Measurements from ENCODE around the gene EXOC3L4. TPM values are rescaled to one million over a fixed set of nuclear protein-coding genes. Genes with fewer than 3 reads are reported as not detected.

Gene EXOC3L4
- polyA plus RNA-seq, 2 of the 4 experiments (the other 2 are of a cell fraction), result 1.5 to 4.3 TPM

DNA sequence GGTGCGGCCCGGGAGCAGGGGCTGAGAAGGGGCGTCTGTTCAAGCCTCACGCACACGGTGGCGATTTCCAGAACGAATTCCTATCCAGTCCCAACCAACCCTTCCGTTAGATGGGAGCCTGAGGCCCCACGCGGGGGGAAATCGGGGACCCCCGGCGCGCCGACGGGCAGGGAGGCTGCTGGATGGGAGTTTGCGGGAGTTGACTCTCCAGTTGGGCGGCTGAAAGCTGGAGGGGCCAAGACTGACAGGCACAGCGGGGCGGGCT, 9.8 kb downstream of the EXOC3L4 start:
- WGBS (ENCODE audit: missing lambda C conversion rate), result 37% methylated on average over 18 of the region's 20 CpGs
- no peak for FAIRE-seq
- TF ChIP-seq RAD21 (conservative IDR thresholded peaks at IDR 0.05 in 1 of 2, IDR thresholded peaks at IDR 0.05 in 1 of 2), result no peak
- TF ChIP-seq BHLHE40 (IDR thresholded peaks at IDR 0.05; ENCODE audit: low read depth, low read length), result no peak
- TF ChIP-seq, protein P1, sequence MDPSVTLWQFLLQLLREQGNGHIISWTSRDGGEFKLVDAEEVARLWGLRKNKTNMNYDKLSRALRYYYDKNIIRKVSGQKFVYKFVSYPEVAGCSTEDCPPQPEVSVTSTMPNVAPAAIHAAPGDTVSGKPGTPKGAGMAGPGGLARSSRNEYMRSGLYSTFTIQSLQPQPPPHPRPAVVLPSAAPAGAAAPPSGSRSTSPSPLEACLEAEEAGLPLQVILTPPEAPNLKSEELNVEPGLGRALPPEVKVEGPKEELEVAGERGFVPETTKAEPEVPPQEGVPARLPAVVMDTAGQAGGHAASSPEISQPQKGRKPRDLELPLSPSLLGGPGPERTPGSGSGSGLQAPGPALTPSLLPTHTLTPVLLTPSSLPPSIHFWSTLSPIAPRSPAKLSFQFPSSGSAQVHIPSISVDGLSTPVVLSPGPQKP (IDR thresholded peaks at IDR 0.05; ENCODE audit: low read depth, low read length), result no peak
- no peak for TF ChIP-seq NR3C1 (IDR thresholded peaks at IDR 0.05)
- TF ChIP-seq, protein P2, sequence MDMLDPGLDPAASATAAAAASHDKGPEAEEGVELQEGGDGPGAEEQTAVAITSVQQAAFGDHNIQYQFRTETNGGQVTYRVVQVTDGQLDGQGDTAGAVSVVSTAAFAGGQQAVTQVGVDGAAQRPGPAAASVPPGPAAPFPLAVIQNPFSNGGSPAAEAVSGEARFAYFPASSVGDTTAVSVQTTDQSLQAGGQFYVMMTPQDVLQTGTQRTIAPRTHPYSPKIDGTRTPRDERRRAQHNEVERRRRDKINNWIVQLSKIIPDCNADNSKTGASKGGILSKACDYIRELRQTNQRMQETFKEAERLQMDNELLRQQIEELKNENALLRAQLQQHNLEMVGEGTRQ (IDR thresholded peaks at IDR 0.05), result no peak
- TF ChIP-seq POLR2A (IDR thresholded peaks at IDR 0.05; ENCODE audit: low read length), result no peak
- TF ChIP-seq RARB (CRISPR knock-in tag; IDR thresholded peaks at IDR 0.05), result no peak
- no peak for TF ChIP-seq PHF8 (IDR thresholded peaks at IDR 0.05; ENCODE audit: borderline replicate concordance, low read depth)
- no peak for TF ChIP-seq FOSL2 (IDR thresholded peaks at IDR 0.05)
- no peak for TF ChIP-seq FOSL2 (CRISPR knock-in tag; IDR thresholded peaks at IDR 0.05)
- TF ChIP-seq, protein P3, sequence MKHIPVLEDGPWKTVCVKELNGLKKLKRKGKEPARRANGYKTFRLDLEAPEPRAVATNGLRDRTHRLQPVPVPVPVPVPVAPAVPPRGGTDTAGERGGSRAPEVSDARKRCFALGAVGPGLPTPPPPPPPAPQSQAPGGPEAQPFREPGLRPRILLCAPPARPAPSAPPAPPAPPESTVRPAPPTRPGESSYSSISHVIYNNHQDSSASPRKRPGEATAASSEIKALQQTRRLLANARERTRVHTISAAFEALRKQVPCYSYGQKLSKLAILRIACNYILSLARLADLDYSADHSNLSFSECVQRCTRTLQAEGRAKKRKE (CRISPR knock-in tag; IDR thresholded peaks at IDR 0.05; ENCODE audit: low read depth), result no peak
- TF ChIP-seq, protein P4, sequence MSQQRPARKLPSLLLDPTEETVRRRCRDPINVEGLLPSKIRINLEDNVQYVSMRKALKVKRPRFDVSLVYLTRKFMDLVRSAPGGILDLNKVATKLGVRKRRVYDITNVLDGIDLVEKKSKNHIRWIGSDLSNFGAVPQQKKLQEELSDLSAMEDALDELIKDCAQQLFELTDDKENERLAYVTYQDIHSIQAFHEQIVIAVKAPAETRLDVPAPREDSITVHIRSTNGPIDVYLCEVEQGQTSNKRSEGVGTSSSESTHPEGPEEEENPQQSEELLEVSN (IDR thresholded peaks at IDR 0.05; ENCODE audit: borderline replicate concordance, low read depth), result no peak
- no peak for TF ChIP-seq CHD2 (IDR thresholded peaks at IDR 0.05; ENCODE audit: low read length, partially characterized antibody)
- TF ChIP-seq ZFP36 (IDR thresholded peaks at IDR 0.05; ENCODE audit: borderline replicate concordance, partially characterized antibody), result no peak
- TF ChIP-seq HOXA7 (CRISPR knock-in tag; IDR thresholded peaks at IDR 0.05), result no peak
- no peak for TF ChIP-seq ESRRA (IDR thresholded peaks at IDR 0.05; ENCODE audit: borderline replicate concordance, low read length)
- no peak for TF ChIP-seq TP53 (CRISPR knock-in tag; IDR thresholded peaks at IDR 0.05)
- peaks cover 74% of the 10 kb centered on the region for H3K4me1 ChIP-seq
- no peak for DNase-seq (ENCODE audit: low read depth in 1 of 2, low spot score in 1 of 2)
- H3K4me2 ChIP-seq, result peak overlapping the region; percentile 78
- ChIA-PET CTCF (interaction anchor here (0.5 to 14.0 kb wide), 65 partner anchors 8 to 748 kb away, joined by 3 to 544 read pairs (median 7); partner anchors contain the start of genes EXOC3L4, LBHD2 and TNFAIP2), POLR2A (interaction anchor here (1.0 to 2.3 kb wide), 8 partner anchors 17 to 240 kb away, joined by 3 to 10 read pairs (median 4); partner anchors contain the start of genes EIF5 and TNFAIP2)
- H3K4me3 ChIP-seq, result peak overlapping the region; percentile 42
- H3K27ac ChIP-seq, result peak overlapping the region; percentile 94
- no peak for ATAC-seq
- no peaks in the 10 kb centered on the region for H3K9me3 ChIP-seq

DNA sequence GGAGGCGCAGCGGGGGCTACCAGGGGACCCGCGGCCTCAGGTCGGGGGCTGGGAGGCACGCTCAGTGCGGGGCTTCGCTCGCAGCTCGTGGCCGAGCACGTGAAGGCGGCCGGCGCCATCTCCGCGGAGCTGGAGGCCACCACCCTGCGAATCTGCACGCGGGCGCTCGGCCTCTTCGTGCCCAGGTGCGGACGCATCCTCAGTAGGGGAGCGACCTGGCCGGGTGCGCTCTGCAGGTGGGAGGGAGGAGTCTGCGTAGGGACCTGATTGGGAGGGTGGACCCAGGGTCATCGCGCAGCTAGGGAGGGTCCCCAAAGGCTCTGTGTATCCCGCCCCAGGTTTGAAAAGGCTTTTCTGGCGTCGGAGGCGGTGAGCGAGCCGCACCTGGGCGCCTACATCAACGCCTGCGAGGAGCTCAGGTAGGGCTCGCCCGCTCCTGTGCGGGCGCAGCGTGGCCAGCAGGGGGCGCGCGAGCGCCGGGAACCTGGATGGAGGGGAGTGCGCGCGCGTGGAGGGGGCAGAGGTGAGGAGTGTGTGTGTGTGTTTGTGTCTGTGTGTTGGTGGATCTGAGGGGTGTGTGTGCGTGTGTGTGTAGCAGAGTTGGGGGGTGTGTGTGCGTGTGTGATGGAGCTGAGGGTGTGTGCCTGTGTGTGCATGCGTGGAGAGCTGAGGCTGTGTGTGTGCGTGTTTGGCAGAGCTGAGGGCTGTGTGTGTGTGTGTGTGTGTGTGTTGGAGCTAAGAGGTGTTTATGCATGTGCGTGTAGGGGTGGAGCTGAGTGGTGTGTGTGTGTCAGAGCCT, 10.3 kb downstream of the EXOC3L4 start:
- Histone ChIP-seq H3K9me3 (no peaks in the 10 kb centered on the region), H3K4me2 (peak overlapping the region; percentile 78), H3K27ac (peak overlapping the region; percentile 94), H3K4me1 (peaks cover 74% of the 10 kb centered on the region), H3K4me3 (peak overlapping the region; percentile 42)
- peak in 1 of 2 experiments; percentile 81 for DNase-seq (ENCODE audit: low read depth in 1 of 2, low spot score in 1 of 2)
- no peak for FAIRE-seq
- POLR2A ChIA-PET, result interaction anchor here (1.1 to 2.3 kb wide), 9 partner anchors 16 to 230 kb away, joined by 3 to 10 read pairs (median 5); partner anchors contain the start of genes EIF5 and TNFAIP2
- CTCF ChIA-PET, result interaction anchor here (0.5 to 14.0 kb wide), 75 partner anchors 8 to 748 kb away, joined by 3 to 544 read pairs (median 6); partner anchors contain the start of genes EXOC3L4, LBHD2, TNFAIP2 and TRMT61A
- WGBS (ENCODE audit: missing lambda C conversion rate), result 21% methylated on average over 49 of the region's 59 CpGs
- peak; percentile 37 to 71 for ATAC-seq
- no peak for TF ChIP-seq MYC (IDR thresholded peaks at IDR 0.05; ENCODE audit: borderline replicate concordance, low read length)
- TF ChIP-seq FOSL2 (IDR thresholded peaks at IDR 0.05), result no peak
- TF ChIP-seq FOSL2 (CRISPR knock-in tag; IDR thresholded peaks at IDR 0.05), result no peak
- peak; percentile 92 to 98 for TF ChIP-seq RAD21 (conservative IDR thresholded peaks at IDR 0.05 in 1 of 2, IDR thresholded peaks at IDR 0.05 in 1 of 2)
- TF ChIP-seq EHF (CRISPR knock-in tag; IDR thresholded peaks at IDR 0.05), result no peak
- no peak for TF ChIP-seq CEBPB (IDR thresholded peaks at IDR 0.05)
- peak; percentile 85; the same call in 1 of the 2 replicates for TF ChIP-seq MAZ (IDR thresholded peaks at IDR 0.05; ENCODE audit: borderline replicate concordance, low read depth, low read length)
- no peak for TF ChIP-seq BHLHE40 (IDR thresholded peaks at IDR 0.05; ENCODE audit: low read depth, low read length)
- no peak for TF ChIP-seq TFCP2L1 (CRISPR knock-in tag; IDR thresholded peaks at IDR 0.05)
- TF ChIP-seq, protein P4 (IDR thresholded peaks at IDR 0.05; ENCODE audit: borderline replicate concordance, low read depth), result no peak
- no peak for TF ChIP-seq NPAS2 (CRISPR knock-in tag; IDR thresholded peaks at IDR 0.05; ENCODE audit: borderline replicate concordance)
- TF ChIP-seq RFX5 (IDR thresholded peaks at IDR 0.05), result no peak
- TF ChIP-seq, protein P5, sequence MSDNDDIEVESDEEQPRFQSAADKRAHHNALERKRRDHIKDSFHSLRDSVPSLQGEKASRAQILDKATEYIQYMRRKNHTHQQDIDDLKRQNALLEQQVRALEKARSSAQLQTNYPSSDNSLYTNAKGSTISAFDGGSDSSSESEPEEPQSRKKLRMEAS (IDR thresholded peaks at IDR 0.05), result peak; percentile 87
- TF ChIP-seq, protein P6, sequence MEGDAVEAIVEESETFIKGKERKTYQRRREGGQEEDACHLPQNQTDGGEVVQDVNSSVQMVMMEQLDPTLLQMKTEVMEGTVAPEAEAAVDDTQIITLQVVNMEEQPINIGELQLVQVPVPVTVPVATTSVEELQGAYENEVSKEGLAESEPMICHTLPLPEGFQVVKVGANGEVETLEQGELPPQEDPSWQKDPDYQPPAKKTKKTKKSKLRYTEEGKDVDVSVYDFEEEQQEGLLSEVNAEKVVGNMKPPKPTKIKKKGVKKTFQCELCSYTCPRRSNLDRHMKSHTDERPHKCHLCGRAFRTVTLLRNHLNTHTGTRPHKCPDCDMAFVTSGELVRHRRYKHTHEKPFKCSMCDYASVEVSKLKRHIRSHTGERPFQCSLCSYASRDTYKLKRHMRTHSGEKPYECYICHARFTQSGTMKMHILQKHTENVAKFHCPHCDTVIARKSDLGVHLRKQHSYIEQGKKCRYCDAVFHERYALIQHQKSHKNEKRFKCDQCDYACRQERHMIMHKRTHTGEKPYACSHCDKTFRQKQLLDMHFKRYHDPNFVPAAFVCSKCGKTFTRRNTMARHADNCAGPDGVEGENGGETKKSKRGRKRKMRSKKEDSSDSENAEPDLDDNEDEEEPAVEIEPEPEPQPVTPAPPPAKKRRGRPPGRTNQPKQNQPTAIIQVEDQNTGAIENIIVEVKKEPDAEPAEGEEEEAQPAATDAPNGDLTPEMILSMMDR (IDR thresholded peaks at IDR 0.05), result peak; percentile 94
- no peak for TF ChIP-seq HOXB13 (CRISPR knock-in tag; IDR thresholded peaks at IDR 0.05; ENCODE audit: low read depth)
- peak; percentile 28; the same call in 1 of the 2 replicates for TF ChIP-seq TP53 (CRISPR knock-in tag; IDR thresholded peaks at IDR 0.05)
- TF ChIP-seq PHF8 (IDR thresholded peaks at IDR 0.05; ENCODE audit: borderline replicate concordance, low read depth), result no peak
